Measurements from ENCODE around the gene PDX1. TPM values are rescaled to one million over a fixed set of nuclear protein-coding genes. Genes with fewer than 3 reads are reported as not detected.
A peak's percentile ranks its signal among the peaks of the same experiment; 100 is the strongest.

PDX1 gene
- total RNA-seq (2014; rRNA removed; shearing (Covaris generic)), result not detected in 2 replicates
- polyA plus RNA-seq (2015; cell fraction: cytosol; rRNA removed), result not detected in 2 replicates
- polyA plus RNA-seq (2015; cell fraction: nucleus; rRNA removed), result not detected in 2 replicates

DNA sequence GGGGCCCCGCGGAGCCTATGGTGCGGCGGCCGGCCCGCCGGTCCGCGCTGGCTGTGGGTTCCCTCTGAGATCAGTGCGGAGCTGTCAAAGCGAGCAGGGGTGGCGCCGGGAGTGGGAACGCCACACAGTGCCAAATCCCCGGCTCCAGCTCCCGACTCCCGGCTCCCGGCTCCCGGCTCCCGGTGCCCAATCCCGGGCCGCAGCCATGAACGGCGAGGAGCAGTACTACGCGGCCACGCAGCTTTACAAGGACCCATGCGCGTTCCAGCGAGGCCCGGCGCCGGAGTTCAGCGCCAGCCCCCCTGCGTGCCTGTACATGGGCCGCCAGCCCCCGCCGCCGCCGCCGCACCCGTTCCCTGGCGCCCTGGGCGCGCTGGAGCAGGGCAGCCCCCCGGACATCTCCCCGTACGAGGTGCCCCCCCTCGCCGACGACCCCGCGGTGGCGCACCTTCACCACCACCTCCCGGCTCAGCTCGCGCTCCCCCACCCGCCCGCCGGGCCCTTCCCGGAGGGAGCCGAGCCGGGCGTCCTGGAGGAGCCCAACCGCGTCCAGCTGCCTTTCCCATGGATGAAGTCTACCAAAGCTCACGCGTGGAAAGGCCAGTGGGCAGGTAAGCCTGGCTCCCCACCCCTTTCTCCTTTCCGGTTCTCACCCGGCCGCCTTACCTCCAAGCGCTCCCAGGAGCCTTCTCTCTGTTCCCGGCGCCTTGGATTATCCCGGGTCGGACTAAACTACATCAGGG lies at the start of gene PDX1:
PDX1 (plus strand) TSS at position 67 of the 743 bp plus-strand sequence; CDS start at position 206, 139 bp downstream.
- no peak for DNase-seq (ENCODE audit: low read depth)

DNA sequence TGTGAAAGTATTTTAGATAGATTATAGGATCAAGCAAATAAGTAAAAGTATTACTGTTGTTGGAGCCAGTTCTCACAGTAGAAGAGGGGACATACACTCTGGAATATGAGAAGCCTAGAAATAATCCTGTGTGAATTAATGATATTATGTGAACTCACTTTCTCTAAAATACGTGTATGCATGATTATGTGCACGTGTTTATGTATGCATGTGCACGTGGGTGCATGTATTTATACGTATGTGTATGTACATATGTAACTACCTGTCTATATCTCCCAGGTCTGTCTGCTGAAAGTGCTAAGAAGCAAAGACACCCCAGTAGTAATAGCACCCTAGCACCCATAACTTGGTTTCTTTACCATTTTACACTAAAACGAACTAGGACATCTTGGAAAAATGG lies 41.5 kb upstream of the PDX1 start:
- DNase-seq (ENCODE audit: low read depth), result no peak

DNA sequence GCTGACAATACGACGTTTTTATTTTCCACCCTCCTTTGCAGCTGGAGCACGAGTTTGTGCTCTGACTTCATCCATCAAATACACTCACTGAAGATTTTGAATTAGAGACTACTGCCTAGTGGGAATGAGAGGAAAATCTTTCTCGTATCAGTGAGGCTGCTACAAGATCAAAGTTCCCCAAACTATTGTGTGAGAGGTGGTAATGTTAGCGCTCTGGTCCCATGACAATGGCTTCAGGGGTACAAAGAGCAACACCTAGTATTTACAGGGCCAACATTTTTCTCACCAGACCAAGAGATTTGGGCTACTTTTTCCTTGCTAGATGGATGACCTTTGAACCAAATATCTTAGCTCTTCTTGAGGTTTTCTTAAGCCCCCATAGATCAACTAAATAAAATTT lies 30.3 kb upstream of the PDX1 start:
- no peak for DNase-seq (ENCODE audit: low read depth)

DNA sequence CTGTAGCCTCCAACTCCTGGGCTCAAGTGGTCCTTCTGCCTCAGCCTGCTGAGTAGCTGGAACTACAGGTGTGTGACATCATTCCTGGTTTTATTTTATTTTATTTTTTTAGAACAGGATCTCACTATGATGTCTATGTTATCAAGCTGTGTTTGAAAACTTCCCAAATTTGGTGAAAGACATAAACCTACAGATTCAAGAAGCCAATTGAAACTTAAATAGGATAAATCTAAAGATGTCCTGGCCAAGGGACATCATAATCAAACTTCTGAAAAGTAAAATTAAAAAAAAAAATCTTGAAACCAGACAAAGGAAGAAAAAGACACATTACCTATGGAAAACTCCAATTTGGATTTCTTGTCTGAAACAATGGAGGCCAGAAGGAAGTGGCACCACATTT lies 23.1 kb upstream of the PDX1 start:
- no peak for DNase-seq (ENCODE audit: low read depth)

DNA sequence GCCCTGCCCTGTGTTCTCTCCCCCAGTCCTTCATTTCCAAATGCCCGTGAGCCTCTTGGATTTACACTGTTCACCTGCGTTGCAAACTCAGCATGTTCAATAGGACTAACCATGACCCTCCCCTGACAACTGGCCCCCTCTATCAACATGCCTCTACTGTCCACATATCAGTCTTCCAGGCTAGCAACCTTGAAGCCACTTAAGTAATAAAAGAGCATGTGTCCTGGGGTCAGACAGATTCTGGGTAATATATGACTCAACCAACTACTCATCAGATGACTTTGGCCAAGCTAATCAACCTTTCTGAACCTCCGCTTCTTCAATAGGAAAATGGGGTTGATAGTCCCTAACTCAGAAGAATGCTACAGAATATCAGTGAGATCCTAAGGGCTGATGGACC lies 15.1 kb upstream of the PDX1 start:
- DNase-seq (ENCODE audit: low read depth), result no peak

DNA sequence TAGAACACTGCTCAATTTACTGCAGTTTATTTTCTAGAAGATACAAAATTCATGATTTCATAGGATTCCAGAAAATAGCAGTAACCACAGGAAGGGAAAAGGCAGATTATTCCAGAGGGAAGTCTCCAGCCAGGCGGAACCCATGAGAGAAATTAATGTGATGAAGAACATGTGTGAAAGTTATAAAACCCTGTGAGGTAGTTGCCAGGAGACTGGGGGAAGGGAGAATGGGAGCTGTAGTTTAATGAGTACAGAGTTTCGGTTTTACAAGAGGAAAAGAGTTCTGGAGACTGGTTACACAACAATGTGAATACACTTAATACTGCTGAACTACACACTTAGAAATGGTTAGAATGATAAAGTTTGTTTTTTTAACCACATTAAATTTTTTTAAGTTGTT lies 14.2 kb upstream of the PDX1 start:
- no peak for DNase-seq (ENCODE audit: low read depth)

DNA sequence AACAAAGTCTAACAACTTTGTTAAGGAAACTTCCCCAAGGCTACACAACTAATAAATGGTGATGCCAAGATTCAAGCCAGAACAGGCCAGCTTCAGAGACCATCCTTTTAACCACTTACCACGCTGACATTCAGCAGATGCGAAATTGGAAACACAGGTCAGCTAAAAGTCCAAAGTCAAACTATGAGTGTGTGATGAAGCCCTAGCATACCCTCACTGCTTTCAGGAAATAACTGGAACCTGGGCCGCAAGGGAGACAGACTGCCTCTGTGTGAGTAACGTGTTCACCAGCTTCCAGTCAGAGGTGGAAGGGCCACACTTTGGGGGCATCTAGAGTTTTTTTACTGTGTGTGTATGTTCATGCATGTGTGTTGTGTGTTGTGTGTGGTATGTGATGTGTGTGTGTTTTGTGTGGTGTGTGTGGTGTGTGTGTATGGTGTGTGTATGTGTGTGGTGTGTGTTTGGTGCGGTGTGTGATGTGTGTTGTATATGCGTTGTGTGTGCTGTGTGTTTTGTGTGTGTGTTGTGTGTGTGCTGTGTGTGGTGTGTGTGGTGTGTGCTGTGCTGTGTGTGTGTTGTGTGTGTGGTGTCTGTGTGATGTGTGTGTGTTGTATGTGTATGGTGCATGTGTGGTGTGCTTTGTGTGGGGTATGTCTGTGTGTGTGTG lies 12.5 kb upstream of the PDX1 start:
- no peak for DNase-seq (ENCODE audit: low read depth)

DNA sequence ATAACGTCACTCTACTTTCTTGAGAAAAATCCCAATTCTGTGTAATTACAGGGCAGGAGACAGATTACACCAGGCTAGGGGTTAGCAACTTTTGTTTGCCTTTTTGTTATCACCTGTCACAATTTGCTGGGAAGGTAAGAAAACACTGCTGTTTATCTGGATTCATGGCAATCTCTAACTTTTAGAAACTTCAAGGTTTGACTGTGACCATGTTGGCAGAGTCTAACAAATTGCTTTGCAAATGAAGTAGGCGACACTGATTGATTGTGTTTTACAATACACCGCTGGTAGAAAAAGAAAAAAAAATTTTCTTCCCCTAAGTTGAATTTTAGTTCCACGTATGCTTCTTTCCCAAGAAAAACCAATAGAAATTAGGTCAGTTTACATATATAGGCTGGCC lies 10.4 kb upstream of the PDX1 start:
- DNase-seq (ENCODE audit: low read depth), result no peak

DNA sequence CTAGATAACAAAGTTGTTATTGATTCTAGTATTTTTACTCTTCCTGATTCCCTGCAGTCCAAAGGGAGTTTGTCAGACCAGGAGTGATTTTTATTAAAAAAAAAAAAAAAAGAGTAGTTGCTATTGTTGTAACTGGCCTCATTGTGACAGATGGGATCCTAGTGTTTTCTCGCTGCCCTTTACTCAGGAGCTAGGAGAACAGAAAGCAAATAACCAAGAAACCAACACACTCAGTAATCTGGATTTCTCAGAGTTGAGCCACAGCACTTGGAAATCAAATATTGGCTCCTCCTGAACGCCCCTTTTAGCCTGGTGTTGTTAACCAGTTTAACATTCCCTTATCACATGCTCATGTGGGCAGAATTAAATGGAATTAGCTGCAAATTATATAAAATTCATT lies 8.3 kb upstream of the PDX1 start:
- DNase-seq (ENCODE audit: low read depth), result no peak

DNA sequence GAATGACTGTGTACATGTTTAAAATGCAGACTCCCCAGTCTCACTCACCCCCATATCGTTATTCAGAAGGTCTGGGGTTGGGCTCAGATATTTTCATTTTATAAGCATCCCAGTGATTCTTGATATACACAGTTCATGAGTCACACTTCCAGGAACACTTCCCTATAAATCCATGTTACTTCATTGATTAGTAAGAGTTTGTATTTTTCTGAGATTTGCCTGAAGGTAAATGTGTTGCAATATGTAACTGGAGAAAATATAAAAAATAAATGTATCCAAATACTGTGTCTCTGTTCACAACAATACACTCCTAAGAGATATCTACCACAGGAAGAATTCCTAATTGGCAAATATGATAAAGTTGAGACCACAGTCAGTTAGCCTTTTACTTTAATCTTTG lies 6.6 kb upstream of the PDX1 start:
- no peak for DNase-seq (ENCODE audit: low read depth)

DNA sequence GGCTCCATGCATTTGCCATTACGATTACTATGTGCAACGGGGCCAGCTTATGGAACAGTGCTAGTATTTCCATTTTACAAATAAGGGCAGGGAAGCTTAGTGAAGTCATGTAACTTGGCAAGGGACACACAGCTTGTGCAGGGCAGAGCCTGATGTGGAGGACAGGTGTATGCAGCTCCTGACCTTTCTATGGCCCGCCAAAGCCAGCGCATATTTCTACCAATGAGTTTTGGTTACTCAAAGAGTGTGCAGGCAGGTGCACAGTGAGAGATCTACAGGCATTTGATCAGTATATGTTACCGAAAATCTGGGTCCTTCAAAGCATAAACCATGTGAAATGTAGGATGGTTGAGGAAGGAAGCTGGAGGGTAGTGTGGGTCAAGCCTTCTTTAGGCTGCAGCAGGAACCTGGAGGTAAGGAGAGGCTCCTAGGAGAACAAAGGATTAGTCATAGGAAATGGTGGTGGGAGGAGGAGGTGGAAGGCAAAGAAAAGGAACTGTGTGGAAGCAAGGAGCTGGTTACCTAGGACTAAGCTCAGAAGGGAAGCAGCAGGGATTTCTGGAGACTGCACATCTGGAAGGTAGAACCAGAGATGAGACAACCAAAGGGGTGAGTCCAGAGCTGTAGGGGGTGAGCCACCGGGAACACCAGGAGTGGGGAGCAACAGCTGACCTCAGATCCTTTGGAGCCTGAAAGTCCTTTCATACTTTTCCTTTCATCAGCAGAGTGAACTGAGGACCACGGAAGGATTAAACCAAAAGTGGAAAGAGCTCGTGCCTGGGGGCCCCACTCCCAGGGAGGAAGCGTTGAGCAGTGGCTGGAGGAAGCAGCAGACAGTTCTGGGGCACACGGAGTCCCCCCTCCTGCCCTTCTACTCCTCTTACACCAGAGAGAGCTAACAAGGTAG lies 4.2 kb upstream of the PDX1 start:
- peak; percentile 57 for DNase-seq (ENCODE audit: low read depth)

DNA sequence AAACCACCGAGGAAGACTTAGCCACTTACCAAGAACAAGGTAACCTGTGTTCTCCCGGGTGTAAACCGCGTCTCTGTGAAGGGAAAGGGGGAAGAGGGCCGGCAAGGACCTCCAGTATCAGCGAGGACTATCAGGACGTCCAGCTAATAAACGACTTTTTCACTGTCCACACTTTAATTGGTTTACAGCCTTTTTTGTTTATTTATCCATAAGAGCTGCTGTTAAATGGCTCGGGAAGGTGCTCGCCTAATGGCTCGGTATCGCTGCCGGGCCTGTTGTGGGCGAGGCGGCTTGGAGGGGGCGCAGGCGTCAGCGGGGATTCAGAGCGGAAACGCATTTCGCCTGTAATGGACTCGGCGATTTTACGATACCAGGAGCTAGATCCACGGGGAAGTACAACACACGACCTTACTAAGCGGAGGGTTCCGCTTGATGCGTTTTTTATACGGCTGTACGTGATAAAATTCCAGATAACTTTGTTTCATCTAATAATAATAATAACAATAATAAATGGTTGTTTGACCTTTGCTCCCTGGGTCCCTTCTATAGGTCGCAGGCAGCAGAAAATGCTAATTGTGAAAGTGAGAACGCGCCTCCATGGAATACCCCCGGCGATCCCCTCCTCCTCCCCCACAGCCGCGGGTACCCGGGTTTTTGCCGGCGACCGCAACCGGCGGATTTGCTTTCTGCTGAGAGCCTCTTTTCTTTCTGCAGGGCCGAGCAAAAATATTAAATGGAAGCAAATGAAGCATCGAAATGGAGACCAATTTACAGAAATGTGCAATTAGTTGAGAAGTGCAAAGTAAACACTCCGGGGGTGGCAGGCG lies 2.5 kb upstream of the PDX1 start:
- no peak for DNase-seq (ENCODE audit: low read depth)

DNA sequence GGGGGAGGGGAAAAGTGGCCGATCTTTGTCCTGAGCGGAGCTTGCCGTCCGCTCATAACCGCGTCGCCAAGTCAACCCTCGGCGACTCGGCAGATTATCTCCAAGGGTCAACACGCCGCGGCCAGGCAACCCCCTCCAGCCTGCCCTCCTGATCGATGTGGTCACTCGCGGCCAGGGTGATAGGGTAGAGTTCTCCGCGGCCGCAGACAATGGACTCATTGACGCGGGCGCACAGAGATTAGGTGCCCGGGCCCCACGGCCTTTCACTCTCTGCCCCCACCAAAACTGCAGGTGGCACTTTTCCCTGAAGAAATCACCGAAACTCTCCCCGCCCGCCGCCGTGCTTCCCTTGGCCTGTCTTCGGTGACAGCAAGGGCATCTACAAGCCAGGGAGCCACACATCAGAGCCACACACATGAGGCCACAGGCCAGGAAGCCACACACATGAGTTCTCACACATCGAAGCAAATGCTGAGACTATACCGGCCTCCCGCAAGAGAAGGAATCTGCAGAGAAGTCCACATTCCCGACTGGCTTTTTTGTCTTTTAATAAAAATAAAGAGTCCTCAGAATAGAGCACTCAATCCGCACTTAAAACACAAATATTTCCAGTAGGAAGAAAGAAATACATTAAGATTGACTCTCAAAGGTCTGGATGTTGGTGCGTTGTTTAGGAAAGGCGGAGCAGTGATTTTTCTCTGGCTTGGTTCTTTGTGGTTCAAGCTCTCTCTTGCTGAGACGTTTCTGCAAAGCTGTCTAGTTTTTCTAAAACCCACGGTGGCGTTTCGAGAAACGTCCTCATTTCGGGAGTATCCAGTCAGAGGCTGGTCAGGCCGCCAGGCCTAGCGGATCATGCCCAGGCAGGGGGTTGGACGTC lies 1.5 kb upstream of the PDX1 start:
- no peak for DNase-seq (ENCODE audit: low read depth)

DNA sequence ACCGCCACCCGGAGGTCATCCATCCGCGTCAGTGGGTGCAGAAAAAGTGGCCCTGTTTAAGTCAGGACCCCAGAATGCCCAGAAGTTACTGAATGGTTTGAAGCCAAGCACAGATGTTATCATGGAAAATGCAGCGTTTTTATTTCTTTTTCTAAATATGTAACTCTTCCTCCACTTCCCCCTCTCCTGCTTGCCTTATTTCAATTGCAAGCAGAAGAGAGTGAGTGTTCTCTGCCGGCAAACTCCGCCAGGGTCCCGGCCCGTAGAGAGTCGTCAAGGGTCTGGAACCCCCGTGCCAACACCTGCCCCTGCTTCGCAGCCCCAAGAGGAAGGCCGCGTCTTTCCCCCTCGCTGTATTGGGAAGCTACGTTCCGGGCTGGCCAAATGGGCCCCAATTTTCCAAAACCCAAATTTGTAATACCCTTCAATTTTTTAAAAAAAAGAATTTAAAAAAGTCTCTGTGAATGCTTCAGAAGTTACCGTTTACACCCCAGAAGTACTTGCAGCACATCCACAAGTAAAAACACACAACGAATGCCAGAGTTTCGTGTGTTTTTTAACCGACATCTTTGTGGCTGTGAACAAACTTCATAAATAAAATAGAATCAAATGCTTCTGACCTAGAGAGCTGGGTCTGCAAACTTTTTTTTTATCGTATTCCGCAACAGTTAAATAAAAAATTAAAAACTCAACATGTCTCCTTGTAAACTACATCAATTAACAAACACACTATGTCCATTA lies 712 bp upstream of the PDX1 start:
- DNase-seq (ENCODE audit: low read depth), result no peak

DNA sequence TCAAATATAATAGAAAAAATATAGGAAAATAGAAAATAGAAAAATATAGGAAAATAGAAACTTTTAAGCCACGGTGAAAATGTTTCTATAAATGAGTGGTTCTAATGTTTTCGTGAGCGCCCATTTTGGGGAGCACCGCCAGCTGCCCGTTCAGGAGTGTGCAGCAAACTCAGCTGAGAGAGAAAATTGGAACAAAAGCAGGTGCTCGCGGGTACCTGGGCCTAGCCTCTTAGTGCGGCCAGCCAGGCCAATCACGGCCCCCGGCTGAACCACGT lies 204 bp upstream of the PDX1 start:
- DNase-seq (ENCODE audit: low read depth), result no peak

DNA sequence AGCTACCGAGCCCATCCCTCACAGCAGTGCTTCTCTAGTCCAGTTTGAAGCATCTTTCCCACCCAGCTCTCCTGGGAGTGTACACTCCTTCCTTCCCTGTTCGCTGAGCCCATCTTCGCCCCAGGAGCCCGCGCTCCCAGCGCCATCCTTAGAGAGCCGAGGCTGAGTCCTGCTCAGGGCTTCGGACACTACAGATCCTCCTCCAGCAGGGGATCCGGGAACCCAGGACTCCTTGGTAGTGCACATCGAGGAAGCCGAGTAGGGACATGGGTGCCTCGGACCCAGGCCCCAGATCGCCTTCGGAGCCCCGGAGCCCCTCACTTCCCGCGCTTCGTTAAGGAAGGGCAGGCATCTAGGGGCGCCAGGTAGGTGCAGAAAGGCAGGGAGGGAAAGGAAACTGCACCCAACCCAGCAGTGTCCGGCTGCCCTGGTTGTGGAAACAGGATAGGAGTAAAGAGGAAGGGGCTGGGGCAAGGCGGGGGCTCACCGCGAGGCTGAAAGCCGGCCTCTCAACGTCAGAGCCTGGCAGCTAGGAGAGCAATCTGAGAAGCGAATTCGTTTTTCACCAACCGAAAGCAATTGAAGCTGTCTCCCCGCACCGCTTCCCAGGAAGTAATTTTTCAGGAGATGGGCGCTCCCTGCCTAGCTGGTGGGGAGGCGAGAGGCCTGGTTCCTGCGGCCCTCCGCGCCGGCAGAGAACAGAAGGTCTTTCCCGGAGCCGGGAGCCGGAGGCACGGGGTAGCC lies 1.0 kb downstream of the PDX1 start:
- no peak for DNase-seq (ENCODE audit: low read depth)

DNA sequence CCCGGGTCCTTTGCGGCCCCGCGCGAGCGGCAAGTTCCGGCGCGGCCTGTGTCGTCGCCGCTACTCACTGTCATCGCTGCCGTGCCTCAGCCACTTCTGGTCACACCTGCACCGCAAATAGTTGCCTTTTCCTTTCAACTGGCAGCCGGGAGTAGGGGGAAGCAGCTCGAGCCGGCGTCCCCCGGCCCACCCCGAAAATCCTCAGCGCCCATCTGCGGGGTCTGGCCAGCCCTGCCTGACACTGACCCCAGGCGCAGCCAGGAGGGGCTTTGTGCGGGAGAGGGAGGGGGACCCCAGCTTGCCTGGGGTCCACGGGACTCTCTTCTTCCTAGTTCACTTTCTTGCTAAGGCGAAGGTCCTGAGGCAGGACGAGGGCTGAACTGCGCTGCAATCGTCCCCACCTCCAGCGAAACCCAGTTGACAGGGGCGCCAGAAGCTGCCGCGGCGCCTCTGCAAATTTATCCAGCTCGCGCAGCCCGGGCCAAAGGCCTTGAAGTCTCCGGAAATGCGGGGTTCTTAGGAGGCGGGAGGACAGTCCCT lies 1.7 kb downstream of the PDX1 start:
- DNase-seq (ENCODE audit: low read depth), result no peak

All from HT1080 (cell line).